HepG2 (cell line): ENCODE results near the gene ANXA9.

Source experiments
- AGO2 ChIP-seq: fragments of 200-400 bp; formaldehyde crosslinking; optimal IDR thresholded peaks from 2 replicates; pipeline ENCODE3; 2017; ENCODE audit warnings: mild to moderate bottlenecking, low read depth, low read length, moderate library complexity
- CENPX ChIP-seq: sonication (generic); formaldehyde crosslinking; IDR thresholded peaks from 2 replicates; pipeline ENCODE4 v1.9.0; 2021; ENCODE audit warnings: mild to moderate bottlenecking, missing genetic modification reagents, moderate library complexity
- CTCF ChIP-seq: sonication (generic); formaldehyde crosslinking; IDR thresholded peaks from 2 replicates; pipeline ENCODE4 v1.5.0; 2020; ENCODE audit warnings: mild to moderate bottlenecking, missing genetic modification reagents, moderate library complexity
- EP300 ChIP-seq, 3 experiments: sonication (generic) in 1 of 3; formaldehyde crosslinking in 1 of 3; IDR thresholded peaks; 2 replicates each; pipeline versions ENCODE4 v1.5.1 to v1.6.1; 2011 to 2020; ENCODE audit warnings: low read depth in 2 of 3, low read length in 2 of 3, borderline replicate concordance in 1 of 3, improper control_type of control experiment in 1 of 3, mild to moderate bottlenecking in 1 of 3, missing genetic modification reagents in 1 of 3, moderate library complexity in 1 of 3
- IRF9 ChIP-seq: sonication (generic); formaldehyde crosslinking; IDR thresholded peaks from 2 replicates; pipeline ENCODE4 v1.8.0; 2022; ENCODE audit warnings: missing genetic modification reagents, mild to moderate bottlenecking, borderline replicate concordance
- MAFK ChIP-seq, 2 experiments: IDR thresholded peaks in 1 of 2; conservative IDR thresholded peaks in 1 of 2; 2 replicates each; pipeline ENCODE4 v1.6.1; 2011; ENCODE audit warnings: improper control_type of control experiment in 2 of 2, low read length in 2 of 2
- RAD21 ChIP-seq: fragments of 450-650 bp; formaldehyde crosslinking; IDR thresholded peaks from 2 replicates; pipeline ENCODE4 v1.5.0; 2020; ENCODE audit warnings: mild to moderate bottlenecking
- SP1 ChIP-seq, 2 experiments: fragments of 450-650 bp in 1 of 2; sonication (generic) in 1 of 2; formaldehyde crosslinking in 1 of 2; IDR thresholded peaks; 2 replicates each; pipeline versions ENCODE4 v1.4.0 to v1.6.1; 2016 to 2020; ENCODE audit warnings: missing genetic modification reagents in 1 of 2
- ZNF777 ChIP-seq: sonication (generic); formaldehyde crosslinking; IDR thresholded peaks from 2 replicates; pipeline ENCODE4 v1.4.0; 2020; ENCODE audit warnings: missing genetic modification reagents

- no peak for TF ChIP-seq EP300 (IDR thresholded peaks at IDR 0.05; ENCODE audit: low read depth in 2 of 2, low read length in 2 of 2)
- no peak for TF ChIP-seq EP300 (CRISPR knock-in tag; IDR thresholded peaks at IDR 0.05; ENCODE audit: borderline replicate concordance)
- TF ChIP-seq AGO2, result no peak
- TF ChIP-seq RAD21 (CRISPR knock-in tag), result no peak
- TF ChIP-seq SP1 (IDR thresholded peaks at IDR 0.05), result no peak
- no peak for TF ChIP-seq SP1 (CRISPR knock-in tag; IDR thresholded peaks at IDR 0.05)
- no peak for TF ChIP-seq CTCF (CRISPR knock-in tag)
- no peak for TF ChIP-seq ZNF777 (CRISPR knock-in tag)
- no peak for TF ChIP-seq CENPX (CRISPR knock-in tag)
- no peak for TF ChIP-seq IRF9 (CRISPR knock-in tag)
- TF ChIP-seq MAFK (conservative IDR thresholded peaks at IDR 0.05 in 1 of 2, IDR thresholded peaks at IDR 0.05 in 1 of 2; ENCODE audit: low read length in 2 of 2), result no peak
These were observed 37.2 kb upstream of the ANXA9 start for GRCh38 chr1:150944856-150945255.
